SKM-1 treated with dmso at 0.1 percent for 144 hours (cell line): Measurements from ENCODE around the gene ZNF148.

Experiments
- DNase-seq: peaks from one replicate; lab custom pipeline; 2025; ENCODE audit not compliant: unreplicated experiment; lab: John Stamatoyannopoulos, UW

The ZNF148 gene

DNA sequence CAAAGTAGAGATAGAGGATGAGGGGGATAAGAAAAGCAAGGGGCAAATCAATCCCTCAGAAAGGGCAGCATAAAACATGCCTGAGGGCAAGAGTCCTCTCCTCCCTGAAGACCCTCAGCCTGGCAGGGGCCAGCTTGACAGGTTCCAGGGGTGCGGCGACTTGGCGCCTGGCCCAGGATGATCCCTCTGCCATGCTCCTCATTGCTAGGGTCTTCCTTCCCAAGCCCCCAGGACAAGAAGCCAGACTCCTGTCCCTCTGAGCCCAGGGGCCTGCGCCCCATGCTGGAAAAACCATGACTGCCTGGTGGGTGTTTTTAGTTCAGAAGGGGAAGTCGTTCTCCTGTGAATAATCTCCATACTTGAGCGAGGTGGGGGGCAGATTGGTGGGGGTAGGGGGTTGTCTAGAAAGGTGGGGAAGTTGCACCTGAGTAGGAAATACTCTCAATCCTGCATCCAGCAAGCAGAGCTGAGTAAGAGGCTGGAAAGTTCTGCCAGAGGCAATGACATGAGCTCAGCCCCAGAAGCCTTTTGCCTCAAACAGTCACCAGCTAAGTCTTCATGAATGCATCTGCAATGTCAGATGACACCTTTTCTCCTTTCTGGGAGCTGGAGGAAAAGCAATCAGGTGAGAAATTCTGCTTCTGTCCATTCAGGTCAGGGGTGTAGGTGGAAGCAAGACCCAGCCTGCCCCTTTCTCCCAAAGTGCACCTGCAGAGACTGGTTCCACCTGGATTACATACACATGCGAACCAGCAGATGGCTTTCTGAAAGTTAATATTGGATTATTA is 180.9 kb downstream of the ZNF148 start:
- DNase-seq: no peak

DNA sequence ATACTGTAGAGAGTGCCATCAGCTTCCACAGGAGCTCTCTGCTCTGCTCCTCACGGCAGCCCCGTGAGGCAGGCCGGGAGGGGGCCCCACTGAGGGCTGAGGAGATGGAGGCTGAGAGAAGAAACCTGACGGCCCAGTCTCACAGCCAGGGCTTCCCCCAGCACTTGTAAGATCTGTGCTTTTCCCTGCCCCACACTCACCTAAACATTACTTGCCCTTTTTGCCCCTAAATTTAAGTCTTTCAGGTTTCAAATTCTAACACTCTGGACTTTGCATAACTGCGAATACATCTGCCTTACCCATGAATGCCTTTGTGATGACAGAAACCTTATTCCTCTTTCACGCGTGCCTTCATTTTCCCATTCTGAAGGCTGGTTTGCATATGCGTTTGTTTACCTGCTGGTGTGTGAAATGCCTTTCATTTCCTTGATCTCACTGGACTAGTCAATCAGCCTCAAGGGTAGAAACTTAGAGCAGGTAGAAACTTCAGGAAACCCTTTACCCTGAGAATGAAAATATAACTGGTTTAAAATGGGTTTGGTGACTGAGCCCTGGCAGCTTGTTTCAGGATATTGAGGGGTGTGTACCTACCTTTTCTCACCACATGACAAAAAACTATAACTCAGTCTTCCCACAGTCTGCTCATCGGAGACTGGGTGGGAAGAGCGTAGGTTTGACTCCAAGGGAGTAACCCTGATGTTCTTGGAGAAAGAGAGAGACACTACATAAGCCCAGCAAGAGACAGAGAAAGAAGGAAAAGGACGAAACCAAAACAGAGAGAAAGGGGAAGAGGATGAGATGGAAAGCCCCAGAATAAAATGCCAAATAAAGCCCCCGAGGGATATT is 182.7 kb downstream of the ZNF148 start:
- DNase-seq: no peak

DNA sequence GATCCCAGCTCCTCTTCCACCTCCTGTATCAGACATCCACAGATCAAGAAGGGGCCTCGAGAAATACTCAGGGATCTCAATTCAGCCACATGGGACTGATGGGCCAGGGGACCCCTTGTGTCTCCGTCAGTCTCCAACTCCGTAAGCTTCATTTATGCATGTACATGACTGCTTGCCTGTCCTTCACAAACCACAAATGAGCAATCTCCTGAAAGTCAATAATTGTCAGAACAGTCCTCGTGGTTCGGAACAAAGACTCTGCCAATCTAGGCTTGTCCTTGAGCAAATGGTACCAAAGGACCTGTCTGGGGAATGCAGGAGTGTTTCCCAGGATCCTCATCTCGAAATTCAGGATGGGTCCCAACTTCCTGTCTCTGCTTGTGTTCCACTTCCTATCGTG is 183.4 kb downstream of the ZNF148 start:
- DNase-seq: no peak

DNA sequence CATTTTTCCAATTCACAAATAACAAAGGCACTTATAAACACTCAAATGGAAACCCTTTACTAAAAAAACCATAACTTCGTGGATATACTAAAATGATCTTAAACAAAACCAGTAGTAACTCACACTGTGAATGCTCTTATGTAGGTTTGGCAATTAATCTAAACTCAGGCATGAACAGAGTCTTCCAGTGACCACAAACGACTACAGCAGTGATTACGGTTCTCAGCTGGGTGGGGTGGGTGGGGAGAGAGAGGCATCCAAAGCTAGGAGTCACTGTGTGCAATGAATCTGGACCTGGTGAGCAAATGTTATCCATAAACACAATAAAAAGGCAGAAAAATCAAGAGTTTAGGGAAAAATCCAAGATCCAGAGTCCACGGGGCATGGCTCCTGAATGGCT is 183.9 kb downstream of the ZNF148 start:
- DNase-seq: no peak

DNA sequence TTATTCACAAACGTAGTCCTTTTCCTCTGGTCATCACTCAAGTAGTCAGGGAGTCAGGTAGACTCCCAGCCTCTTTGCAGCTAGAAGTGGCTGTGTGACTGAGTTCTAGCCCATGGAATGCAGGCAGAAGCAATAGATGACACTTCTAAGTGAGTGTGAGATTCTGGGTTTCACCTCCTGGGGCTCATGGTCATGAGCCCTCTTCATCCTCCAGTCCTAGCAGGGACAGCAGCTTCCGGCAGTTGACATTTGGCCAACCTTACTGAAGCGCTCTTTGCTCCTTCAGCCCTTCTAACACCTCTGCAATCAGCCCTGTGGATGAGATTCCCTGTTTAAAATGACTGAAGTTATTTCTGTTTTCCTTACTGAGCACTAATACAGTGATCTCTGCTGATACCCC is 184.3 kb downstream of the ZNF148 start:
- no peak for DNase-seq

DNA sequence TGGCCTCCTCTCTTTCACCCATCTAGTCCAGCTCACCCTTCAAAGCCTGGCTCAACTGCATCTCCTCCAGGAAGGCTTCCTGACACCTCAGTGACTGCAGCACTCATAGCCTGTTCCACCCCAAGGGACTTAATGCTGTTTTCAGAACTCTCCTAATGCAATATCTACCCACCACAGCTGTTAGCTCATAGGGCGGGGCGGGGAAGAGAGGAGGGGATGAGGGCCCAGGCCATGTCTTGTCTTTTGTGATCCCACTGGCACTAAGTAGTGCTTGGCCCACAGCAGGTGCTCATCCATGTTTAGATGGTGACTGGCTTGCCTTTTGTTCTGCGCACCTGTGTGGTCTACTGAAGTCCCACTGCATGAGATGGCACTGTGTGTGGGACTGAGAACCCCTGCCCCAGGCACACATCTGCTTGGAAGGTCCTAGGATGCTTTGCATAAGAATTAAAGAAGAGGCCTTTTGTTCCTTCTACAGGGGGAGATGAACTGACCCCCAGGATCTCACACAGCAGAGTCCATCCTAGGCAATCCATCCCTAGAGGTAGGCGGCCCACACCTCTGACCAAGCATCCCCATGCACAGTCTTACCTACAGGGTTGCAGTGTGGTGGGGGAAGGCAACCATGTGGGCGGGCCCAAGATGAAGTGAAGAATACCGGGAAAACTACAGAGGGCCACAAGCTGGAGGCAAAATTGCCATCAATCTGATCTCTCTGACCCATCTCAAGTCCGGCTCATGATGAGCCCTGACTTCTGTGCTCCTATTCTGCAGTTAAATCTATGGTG is 185.6 kb downstream of the ZNF148 start:
- no peak for DNase-seq

DNA sequence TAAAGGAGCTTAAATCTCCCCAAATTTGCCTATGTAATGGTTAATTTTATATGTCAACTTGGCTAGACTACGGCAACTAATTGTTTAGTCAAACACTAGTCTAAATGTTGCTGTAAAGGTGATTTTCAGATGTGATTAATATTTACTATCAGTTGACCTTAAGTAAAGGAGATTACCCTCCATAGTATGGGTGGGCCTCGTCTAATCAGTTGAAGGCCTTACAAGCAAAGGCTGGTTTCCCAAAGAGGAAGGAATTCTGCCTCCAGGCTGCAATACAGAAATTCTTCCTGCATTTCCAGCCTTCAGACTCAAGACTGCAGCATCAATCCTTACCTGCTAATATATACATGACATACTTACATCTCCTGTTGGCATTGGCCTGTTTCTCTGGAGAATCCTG is 186.2 kb downstream of the ZNF148 start:
- DNase-seq: no peak

DNA sequence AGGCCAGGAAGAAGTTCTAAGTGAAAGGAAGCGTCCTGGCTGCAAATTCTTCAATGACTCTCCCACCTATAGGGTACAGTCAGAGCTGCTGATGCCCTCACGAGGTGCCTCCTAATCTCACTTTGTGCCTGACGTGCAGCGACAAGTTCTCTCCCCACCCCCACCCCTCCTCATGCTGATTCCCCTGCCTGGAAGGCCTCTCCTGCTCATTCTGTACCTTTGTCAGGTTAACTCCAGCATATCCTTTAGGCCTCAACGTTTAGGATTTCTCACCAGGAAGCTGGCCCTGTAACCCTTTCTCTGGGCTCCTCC is 187.6 kb downstream of the ZNF148 start:
- no peak for DNase-seq

DNA sequence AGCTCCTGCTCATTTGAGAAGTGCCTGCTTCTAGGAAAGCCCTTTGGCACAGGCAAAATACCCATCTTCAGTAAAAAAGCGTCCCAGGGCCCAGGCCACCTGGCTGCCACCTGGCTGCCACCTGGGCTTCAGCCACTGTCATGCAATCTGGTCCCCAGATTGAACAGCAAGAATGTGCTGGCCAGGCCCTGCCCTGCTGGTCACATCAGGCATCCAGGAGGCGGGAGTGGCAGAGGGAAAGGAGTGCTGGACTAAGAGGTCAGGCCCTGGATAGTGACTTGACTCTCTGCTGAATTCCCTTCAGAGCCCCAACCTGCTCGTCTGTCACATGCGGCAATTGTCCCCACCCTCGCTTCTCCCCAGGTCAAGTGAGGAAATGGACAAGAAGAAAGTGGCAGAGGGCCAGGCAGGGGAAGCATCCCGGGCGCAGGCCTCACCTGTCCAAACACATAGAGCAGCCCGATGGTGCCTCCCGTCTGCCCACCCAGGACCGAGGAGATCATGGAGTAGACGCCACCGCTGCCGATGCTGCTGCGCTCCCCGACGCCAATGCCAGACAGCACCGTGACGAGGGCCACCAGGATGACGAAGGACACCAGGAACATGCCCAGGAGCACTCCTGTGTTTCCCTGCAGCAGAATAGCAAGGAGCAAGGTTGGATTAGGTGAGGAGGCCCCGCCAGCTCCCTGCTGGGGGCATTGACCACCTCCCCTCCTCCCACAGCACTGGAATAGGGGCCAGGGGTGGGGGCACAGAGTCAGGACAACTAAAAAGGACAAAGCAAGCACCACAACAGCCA is 188.1 kb downstream of the ZNF148 start:
- DNase-seq: no peak

DNA sequence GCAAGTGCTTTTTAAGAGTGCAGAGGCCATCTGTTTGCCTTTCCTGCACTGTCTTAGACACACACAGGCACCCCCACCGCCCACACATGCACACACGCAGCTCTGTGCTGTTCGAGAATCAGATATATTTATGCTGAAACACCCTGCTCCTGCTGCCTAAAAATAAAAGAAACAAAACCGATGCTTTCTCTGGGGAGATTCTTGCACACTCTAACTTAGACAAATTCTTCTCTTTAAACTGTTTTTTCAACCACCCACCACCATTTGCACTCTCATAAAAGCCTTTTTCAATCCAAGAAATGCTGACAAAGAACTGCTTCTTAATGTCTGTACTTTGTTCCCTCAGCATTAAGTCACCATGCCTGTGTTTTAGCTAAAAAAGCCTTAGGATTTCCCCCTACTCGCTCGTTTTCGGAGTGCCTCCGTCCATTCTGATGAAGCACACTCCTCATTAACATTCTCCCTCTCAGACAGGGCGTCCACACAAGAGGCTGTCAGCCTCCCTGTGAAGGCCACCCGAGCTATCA is 188.8 kb downstream of the ZNF148 start:
- DNase-seq: no peak

DNA sequence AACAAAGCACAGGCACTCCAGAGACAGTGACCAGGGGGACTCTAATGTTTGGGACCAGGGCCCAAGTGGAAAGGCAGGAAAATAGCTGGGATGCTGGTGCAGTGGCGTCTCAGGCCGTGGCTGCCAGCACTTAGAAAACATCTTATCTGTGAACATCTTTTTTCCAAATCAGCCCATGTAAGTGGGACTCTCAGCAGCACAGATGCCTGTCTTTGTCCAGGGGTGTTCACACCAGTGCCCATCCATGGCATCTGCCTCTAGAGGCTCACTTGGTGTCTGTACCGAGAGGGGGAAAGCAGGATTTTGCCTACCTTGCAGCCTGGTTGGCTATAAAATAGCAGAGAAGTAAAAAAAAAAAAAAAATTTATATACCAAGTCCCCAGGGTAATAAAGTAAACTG is 189.3 kb downstream of the ZNF148 start:
- no peak for DNase-seq

DNA sequence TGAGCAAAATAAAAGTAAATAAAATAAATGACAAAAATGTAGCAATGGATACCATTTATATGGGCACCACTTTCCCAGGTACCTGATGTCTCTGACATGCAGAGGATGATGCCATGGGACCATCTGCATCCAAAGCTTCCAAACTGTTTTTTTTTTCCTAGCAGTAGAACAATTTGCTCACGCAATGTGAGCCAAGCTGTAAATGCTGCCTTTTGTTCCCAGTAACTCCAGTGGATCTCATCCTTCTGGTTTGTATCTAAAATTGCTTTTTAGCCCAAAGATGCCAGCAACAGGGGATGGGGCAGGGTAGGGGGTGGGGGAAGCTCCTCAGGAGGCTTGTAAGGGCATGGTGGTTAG is 195.3 kb downstream of the ZNF148 start:
- DNase-seq: no peak

DNA sequence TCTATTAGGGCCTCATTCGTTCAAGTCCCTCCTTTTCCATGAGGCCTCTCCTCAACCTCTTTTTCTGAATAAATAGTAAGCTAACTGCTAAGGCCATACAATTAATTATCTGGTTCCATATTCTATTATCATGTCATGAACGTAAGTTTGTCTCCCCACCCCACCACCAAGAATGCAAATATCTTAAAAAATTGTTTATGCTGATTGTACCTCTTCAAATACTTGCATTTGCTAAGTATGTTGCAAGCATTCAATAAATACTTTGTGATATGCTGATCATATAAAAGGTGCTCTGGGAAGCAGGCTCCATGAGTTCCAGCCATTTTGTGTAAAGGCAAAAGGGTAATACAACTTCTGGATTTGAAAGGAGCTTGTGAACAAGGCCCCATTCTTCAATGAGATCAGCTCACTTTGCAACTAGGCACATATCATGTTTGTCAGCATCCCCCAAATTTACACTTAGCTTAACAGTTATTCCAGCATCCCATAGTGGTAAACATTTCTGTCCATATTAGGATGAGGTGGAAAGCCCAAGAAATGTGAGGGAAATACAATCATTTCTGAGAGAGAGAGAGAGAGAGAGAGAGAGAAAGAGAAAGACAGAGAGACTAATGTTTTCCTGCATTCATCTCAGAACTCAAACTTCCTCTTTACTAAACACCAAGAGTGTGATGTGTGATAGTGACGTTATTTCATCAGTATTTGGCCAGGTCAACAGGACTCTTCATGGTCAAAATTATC is 195.8 kb downstream of the ZNF148 start:
- no peak for DNase-seq

DNA sequence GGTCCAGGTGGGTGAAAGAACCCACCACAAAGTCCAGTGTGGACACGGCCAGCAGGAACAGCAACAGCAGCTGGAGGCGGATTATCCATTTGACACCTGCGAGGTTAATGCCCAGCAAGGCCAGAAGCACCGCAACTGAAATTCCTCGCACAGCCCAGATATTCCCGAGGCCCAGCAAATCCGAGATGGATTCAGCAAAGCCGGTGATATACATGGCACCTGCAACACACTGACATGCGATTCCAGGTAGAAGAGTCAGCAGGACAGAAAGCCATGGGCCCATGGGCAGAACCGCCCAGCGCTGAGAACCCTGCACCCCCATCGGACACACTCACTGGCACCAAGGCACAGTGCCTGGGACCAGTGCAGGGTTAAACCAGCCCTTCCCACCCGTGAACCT is 197.4 kb downstream of the ZNF148 start:
- no peak for DNase-seq
